Lung (tissue), 12 donors: ENCODE data around the gene FKBP5. TPM values are rescaled to one million over a fixed set of nuclear protein-coding genes. Genes with fewer than 3 reads are reported as not detected.
"Not testable (repeated sequence)": the region's sequence is repeated elsewhere in the genome, so short reads cannot be mapped to it uniquely, and the experiment has no call there.

ENCODE experiments used
- ATAC-seq: fragments of 200-7000 bp; cut with Tn5 transposase; one replicate; pipeline ENCODE4 v1.9.1; 2020; ENCODE audit warnings: moderate number of reproducible peaks; ENCODE audit not compliant: insufficient read depth, low FRiP score
- DNase-seq, 3 donors: peaks; one replicate each; pipeline ENCODE4 v3.0.0-alpha.2; 2013 to 2017
- H3K27ac ChIP-seq, 2 donors: one replicate each; pipeline ENCODE4 v1.5.1; 2013; ENCODE audit warnings: mild to moderate bottlenecking in 2 of 2, moderate library complexity in 2 of 2, control low read depth in 1 of 2, inconsistent platforms in 1 of 2, low read depth in 1 of 2, low read length in 1 of 2
- H3K27me3 ChIP-seq, 3 donors: one replicate each; pipeline ENCODE4 v1.5.1; 2013; ENCODE audit warnings: low read length in 2 of 3; ENCODE audit not compliant: control insufficient read depth in 3 of 3, insufficient read depth in 3 of 3
- H3K36me3 ChIP-seq, 4 donors: one replicate each; pipeline ENCODE4 v1.5.1; 2013; ENCODE audit warnings: low read length in 4 of 4, mild to moderate bottlenecking in 1 of 4, moderate library complexity in 1 of 4; ENCODE audit not compliant: control insufficient read depth in 4 of 4, insufficient read depth in 4 of 4
- H3K4me1 ChIP-seq, 5 donors: one replicate each; pipeline ENCODE4 v1.5.1; 2013; ENCODE audit warnings: low read length in 5 of 5, mild to moderate bottlenecking in 2 of 5, moderate library complexity in 1 of 5; ENCODE audit not compliant: control insufficient read depth in 5 of 5, insufficient read depth in 5 of 5
- H3K4me3 ChIP-seq: one replicate; pipeline ENCODE4 v1.5.1; 2013; ENCODE audit warnings: mild to moderate bottlenecking, control low read depth, moderate library complexity
- H3K9ac ChIP-seq, 2 donors: one replicate each; pipeline ENCODE4 v1.5.1; 2013; ENCODE audit warnings: low read length in 2 of 2, control low read depth in 1 of 2; ENCODE audit not compliant: insufficient read depth in 1 of 2
- H3K9me3 ChIP-seq, 4 donors: one replicate each; pipeline ENCODE4 v1.5.1; 2013; ENCODE audit warnings: low read length in 3 of 4, mild to moderate bottlenecking in 1 of 4, moderate library complexity in 1 of 4; ENCODE audit not compliant: control insufficient read depth in 4 of 4, insufficient read depth in 3 of 4
- WGBS, 2 donors: extraction: QIAGEN DNeasy Blood & Tissue Kit; methylation state at CpG; one replicate each; pipeline ENCODE4 v1.1.7; 2013; 5-methylcytosine and 5-hydroxymethylcytosine counted together
- polyA plus RNA-seq, 2 donors: library from polyadenylated mRNA; stranded (reverse); fragments of 200-250 nt; gene quantifications; one replicate each; pipeline ENCODE4 v1.2.1, GENCODE V29; 2013
- total RNA-seq, 2 donors: library from RNA; depleted of rRNA in 1 of 2; stranded (reverse); fragments of >200 nt in 1 of 2; gene quantifications; one replicate each; pipeline ENCODE4 v1.2.1, GENCODE V29; 2014 to 2021
- TF ChIP-seq, protein P1 (sequence below): IDR thresholded peaks from 2 replicates; pipeline ENCODE4 v1.5.1; 2012; ENCODE audit warnings: mild to moderate bottlenecking; ENCODE audit errors: control extremely low read depth, extremely low read depth
- donor health status: control.
- donor health status: control.
- donor health status: Bipolar disorder and iron deficiency.
- donor health status: healthy.
- donor health status: DM: yes; HTN: yes; CAD: no.

The FKBP5 gene
- total and polyA plus RNA-seq, 4 donors: 25.9 to 245 (median 106) TPM

DNA sequence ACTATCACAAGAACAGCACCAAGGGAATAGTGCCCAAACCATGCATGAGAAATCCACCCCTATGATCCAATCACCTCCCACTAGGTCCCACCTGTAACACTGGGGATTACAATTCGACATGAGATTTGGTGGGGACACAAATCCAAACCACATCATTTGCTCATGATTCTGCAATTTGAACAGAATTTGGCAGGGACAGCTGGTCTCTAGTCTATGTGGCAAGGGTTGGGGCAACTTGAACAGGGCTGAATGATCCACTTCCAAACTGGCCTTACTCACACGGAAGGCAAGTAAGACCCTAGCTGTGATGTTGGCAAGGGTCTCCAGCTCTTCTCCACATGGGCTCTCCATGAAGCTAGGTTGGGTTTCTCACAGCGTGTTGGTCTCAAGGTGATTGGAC is 10.1 kb upstream of the FKBP5 start:
- no peak overlapping the region for H3K4me3 ChIP-seq
- DNase-seq (no peak), ATAC-seq (no peak)
- peaks cover 0 to 2% (median 0%) of the 10 kb centered on the region in 4 donors for H3K9me3 ChIP-seq
- TF ChIP-seq, protein P1, sequence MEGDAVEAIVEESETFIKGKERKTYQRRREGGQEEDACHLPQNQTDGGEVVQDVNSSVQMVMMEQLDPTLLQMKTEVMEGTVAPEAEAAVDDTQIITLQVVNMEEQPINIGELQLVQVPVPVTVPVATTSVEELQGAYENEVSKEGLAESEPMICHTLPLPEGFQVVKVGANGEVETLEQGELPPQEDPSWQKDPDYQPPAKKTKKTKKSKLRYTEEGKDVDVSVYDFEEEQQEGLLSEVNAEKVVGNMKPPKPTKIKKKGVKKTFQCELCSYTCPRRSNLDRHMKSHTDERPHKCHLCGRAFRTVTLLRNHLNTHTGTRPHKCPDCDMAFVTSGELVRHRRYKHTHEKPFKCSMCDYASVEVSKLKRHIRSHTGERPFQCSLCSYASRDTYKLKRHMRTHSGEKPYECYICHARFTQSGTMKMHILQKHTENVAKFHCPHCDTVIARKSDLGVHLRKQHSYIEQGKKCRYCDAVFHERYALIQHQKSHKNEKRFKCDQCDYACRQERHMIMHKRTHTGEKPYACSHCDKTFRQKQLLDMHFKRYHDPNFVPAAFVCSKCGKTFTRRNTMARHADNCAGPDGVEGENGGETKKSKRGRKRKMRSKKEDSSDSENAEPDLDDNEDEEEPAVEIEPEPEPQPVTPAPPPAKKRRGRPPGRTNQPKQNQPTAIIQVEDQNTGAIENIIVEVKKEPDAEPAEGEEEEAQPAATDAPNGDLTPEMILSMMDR: no peak
- H3K27ac ChIP-seq: no peak overlapping the region
- no peaks in the 10 kb centered on the region for H3K4me1 ChIP-seq
- H3K27me3 ChIP-seq: no peaks in the 10 kb centered on the region
- H3K9ac ChIP-seq: no peak overlapping the region
- no peaks in the 10 kb centered on the region for H3K36me3 ChIP-seq
- WGBS, 2 donors: 90 to 93% methylated on average over 3 of the region's 3 CpGs

DNA sequence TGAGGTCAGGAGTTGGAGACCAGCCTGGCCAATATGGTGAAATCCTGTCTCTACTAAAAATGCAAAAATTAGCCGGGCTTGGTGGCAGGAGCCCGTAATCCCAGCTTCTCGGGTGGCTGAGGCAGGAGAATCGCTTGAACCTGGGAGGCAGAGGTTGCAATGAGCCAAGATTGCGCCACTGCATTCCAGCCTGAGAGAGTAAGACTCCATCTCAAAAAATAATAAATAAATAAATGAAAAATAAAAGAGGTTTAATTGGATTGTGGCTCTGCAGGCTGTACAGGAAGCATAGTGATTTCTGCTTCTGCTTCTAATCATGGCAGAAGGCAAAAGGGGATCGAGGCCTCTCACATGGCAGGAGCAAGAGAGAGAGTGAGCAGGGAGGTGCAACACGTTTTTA is 9.7 kb upstream of the FKBP5 start:
- not testable (repeated sequence) for H3K36me3 ChIP-seq, H3K27ac ChIP-seq, H3K9ac ChIP-seq, ATAC-seq, H3K9me3 ChIP-seq, H3K27me3 ChIP-seq, H3K4me3 ChIP-seq, H3K4me1 ChIP-seq, DNase-seq
- WGBS, 2 donors: 87 to 88% methylated on average over 7 of the region's 7 CpGs

DNA sequence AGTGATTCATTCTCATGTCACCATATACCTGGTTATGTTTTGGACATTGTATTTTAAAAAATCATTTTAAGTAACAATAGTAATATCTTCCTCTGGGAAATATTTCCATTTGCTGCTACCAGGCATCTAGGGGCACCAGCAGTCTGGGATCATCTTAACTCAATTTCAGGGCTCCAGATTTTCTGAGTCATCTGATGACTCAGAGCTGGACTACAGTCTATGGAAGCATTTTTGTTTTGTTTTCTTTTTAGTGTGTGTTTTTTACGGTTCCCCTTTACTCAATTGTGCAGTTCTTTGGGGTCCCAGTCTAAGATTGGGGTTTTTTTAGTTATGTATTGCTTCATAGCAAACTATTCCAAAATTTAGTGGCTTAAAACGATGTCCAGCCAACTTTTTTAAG is 5.7 kb upstream of the FKBP5 start:
- Histone ChIP-seq H3K27me3 (no peaks in the 10 kb centered on the region), H3K9ac (no peak overlapping the region), H3K4me1 (peaks cover 0 to 6% (median 0%) of the 10 kb centered on the region in 5 donors), H3K4me3 (no peak overlapping the region), H3K36me3 (no peaks in the 10 kb centered on the region), H3K9me3 (no peaks in the 10 kb centered on the region), H3K27ac (no peak overlapping the region)
- ATAC-seq (no peak), DNase-seq (no peak)
- 87% methylated on average over 2 of the region's 2 CpGs for WGBS, 2 donors
- TF ChIP-seq, protein P1: no peak

DNA sequence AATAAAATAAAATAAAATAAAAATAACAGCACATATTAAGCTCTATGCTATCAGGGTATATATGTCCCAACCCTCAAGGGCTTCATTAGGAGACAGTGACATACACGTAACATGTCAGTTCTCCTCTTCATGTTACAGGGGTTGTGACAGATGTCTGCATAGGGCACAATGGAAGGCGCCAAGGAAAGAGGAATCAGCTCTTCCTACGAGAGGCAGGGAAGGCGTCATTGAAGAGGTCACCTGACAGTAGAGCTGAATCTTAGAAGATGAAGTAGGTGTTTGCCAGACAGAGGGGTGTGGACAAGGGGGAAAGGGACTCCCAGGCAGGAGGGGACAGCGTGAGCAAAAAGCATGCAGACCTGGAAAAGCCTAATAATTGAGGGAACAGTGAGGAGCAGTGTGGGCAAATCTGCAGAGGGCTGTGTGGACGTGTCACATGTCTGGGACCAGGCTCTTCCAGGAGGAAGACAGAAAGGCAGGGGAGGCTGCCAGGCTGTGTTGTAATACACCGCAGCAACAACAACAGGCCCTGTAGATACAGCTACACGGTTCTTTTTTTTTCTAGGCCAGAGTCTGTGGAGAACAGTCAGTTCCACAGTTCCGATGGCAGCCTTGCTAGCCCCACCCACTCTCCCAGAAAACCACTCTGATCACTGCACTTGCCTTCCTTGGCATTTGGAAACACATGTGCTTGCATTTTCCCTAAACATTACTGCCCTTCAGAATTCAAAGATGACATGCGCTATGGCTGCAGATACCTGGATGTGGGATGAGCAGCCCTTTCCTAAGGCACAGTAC is 2.5 kb upstream of the FKBP5 start:
- Histone ChIP-seq H3K4me3 (no peak overlapping the region), H3K27me3 (peaks cover 0 to 4% (median 3%) of the 10 kb centered on the region in 3 donors), H3K9me3 (no peaks in the 10 kb centered on the region), H3K9ac (no peak overlapping the region), H3K27ac (peak overlapping the region; percentile 70 to 94), H3K4me1 (peaks cover 0 to 8% (median 3%) of the 10 kb centered on the region in 5 donors), H3K36me3 (no peaks in the 10 kb centered on the region)
- 30 to 46% methylated on average over 10 of the region's 10 CpGs for WGBS, 2 donors
- peak; percentile 37 for ATAC-seq
- TF ChIP-seq, protein P1: no peak
- peak; percentile 54 to 87 (median 69) for DNase-seq
